Thymus (tissue), 11 donors: ENCODE measurements around the gene PPIC. TPM values are rescaled to one million over a fixed set of nuclear protein-coding genes. Genes with fewer than 3 reads are reported as not detected.

Experiments
- DNase-seq, 9 donors: peaks; one replicate each; pipeline ENCODE4 v3.0.0-alpha.2; 2013; ENCODE audit warnings: low spot score in 9 of 9, low read depth in 6 of 9, missing footprints in 1 of 9
- H3K27ac ChIP-seq, 2 donors: one replicate each; pipeline ENCODE4 v1.5.1; 2013; ENCODE audit warnings: control low read depth in 1 of 2, low read depth in 1 of 2, low read length in 1 of 2, mild to moderate bottlenecking in 1 of 2, moderate library complexity in 1 of 2
- H3K27me3 ChIP-seq, 2 donors: one replicate each; pipeline ENCODE4 v1.5.1; 2013; ENCODE audit warnings: low read length in 1 of 2; ENCODE audit not compliant: control insufficient read depth in 2 of 2, insufficient read depth in 1 of 2
- H3K36me3 ChIP-seq, 2 donors: one replicate each; pipeline ENCODE4 v1.5.1; 2013; ENCODE audit warnings: low read length in 1 of 2, mild to moderate bottlenecking in 1 of 2, moderate library complexity in 1 of 2; ENCODE audit not compliant: control insufficient read depth in 2 of 2, insufficient read depth in 2 of 2
- H3K4me1 ChIP-seq, 2 donors: one replicate each; pipeline ENCODE4 v1.5.1; 2013; ENCODE audit warnings: low read length in 2 of 2; ENCODE audit not compliant: control insufficient read depth in 2 of 2, insufficient read depth in 2 of 2
- H3K4me3 ChIP-seq, 2 donors: one replicate each; pipeline ENCODE4 v1.5.1; 2013; ENCODE audit warnings: low read length in 2 of 2, control low read depth in 1 of 2, mild to moderate bottlenecking in 1 of 2
- H3K9me3 ChIP-seq, 2 donors: one replicate each; pipeline ENCODE4 v1.5.1; 2013; ENCODE audit warnings: low read length in 1 of 2, mild to moderate bottlenecking in 1 of 2; ENCODE audit not compliant: control insufficient read depth in 2 of 2, insufficient read depth in 1 of 2
- WGBS: extraction: QIAGEN DNeasy Blood & Tissue Kit; methylation state at CpG from one replicate; pipeline ENCODE4 v1.1.7; 2013; 5-methylcytosine and 5-hydroxymethylcytosine counted together
- polyA plus RNA-seq: library from polyadenylated mRNA; stranded (reverse); fragments of 200-250 nt; gene quantifications from one replicate; pipeline ENCODE4 v1.2.3, GENCODE V29; 2013
- total RNA-seq: library from RNA; stranded (reverse); fragments of 120-200 nt; gene quantifications from one replicate; pipeline ENCODE4 v1.2.4, GENCODE V29; 2013
- donor health status: healthy.

Gene PPIC
- total and polyA plus RNA-seq, 2 donors, result 4.2 to 17.8 TPM

- no peaks in the 10 kb centered on the region for H3K36me3 ChIP-seq
- WGBS, result 50% methylated on average over 10 of the region's 10 CpGs
- H3K27me3 ChIP-seq, result no peaks in the 10 kb centered on the region
- H3K9me3 ChIP-seq, result no peaks in the 10 kb centered on the region
- no peaks in the 10 kb centered on the region for H3K4me1 ChIP-seq
- peak in 6 of 9 donors; percentile 2 to 35 (median 12) for DNase-seq
- no peak overlapping the region for H3K27ac ChIP-seq
- no peak overlapping the region for H3K4me3 ChIP-seq
These were observed 36.5 kb downstream of the PPIC start for GRCh38 chr5:122999947-123000563.

- Histone ChIP-seq H3K4me3 (no peak overlapping the region), H3K27me3 (no peaks in the 10 kb centered on the region), H3K27ac (no peak overlapping the region), H3K36me3 (no peaks in the 10 kb centered on the region), H3K4me1 (no peaks in the 10 kb centered on the region), H3K9me3 (no peaks in the 10 kb centered on the region)
- no peak for DNase-seq
- WGBS, result 74% methylated on average over 7 of the region's 7 CpGs
These were observed 39.2 kb downstream of the PPIC start for GRCh38 chr5:122997294-122997693.

- Histone ChIP-seq H3K27ac (no peak overlapping the region), H3K27me3 (no peaks in the 10 kb centered on the region), H3K4me1 (no peaks in the 10 kb centered on the region), H3K4me3 (no peak overlapping the region), H3K9me3 (no peaks in the 10 kb centered on the region), H3K36me3 (no peaks in the 10 kb centered on the region)
- WGBS, result 96% methylated on average over 3 of the region's 3 CpGs
- DNase-seq, result no peak
These were observed 40.4 kb downstream of the PPIC start for GRCh38 chr5:122996091-122996490.

- Histone ChIP-seq H3K9me3 (no peaks in the 10 kb centered on the region), H3K4me3 (no peak overlapping the region), H3K27ac (no peak overlapping the region), H3K36me3 (no peaks in the 10 kb centered on the region), H3K27me3 (no peaks in the 10 kb centered on the region), H3K4me1 (no peaks in the 10 kb centered on the region)
- 95% methylated on average over 2 of the region's 2 CpGs for WGBS
- DNase-seq, result no peak
These were observed 50.4 kb downstream of the PPIC start for GRCh38 chr5:122985954-122986721.

- no peak overlapping the region for H3K4me3 ChIP-seq
- H3K4me1 ChIP-seq, result no peaks in the 10 kb centered on the region
- H3K36me3 ChIP-seq, result no peaks in the 10 kb centered on the region
- H3K27ac ChIP-seq, result no peak overlapping the region
- DNase-seq, result no peak
- no peaks in the 10 kb centered on the region for H3K27me3 ChIP-seq
- no peaks in the 10 kb centered on the region for H3K9me3 ChIP-seq
- 95% methylated on average over 4 of the region's 4 CpGs for WGBS
These were observed 51.4 kb downstream of the PPIC start for GRCh38 chr5:122985006-122985700.

GRCh38 chr5:122984425-122984824, 52.1 kb downstream of the PPIC start:
- Histone ChIP-seq H3K27ac (no peak overlapping the region), H3K4me3 (no peak overlapping the region), H3K27me3 (no peaks in the 10 kb centered on the region), H3K36me3 (no peaks in the 10 kb centered on the region), H3K9me3 (no peaks in the 10 kb centered on the region), H3K4me1 (no peaks in the 10 kb centered on the region)
- WGBS, result 92% methylated on average over 3 of the region's 3 CpGs
- no peak for DNase-seq

GRCh38 chr5:122982376-122982775, 54.1 kb downstream of the PPIC start:
- Histone ChIP-seq H3K4me1 (no peaks in the 10 kb centered on the region), H3K27me3 (no peaks in the 10 kb centered on the region), H3K9me3 (no peaks in the 10 kb centered on the region), H3K4me3 (no peak overlapping the region), H3K36me3 (no peaks in the 10 kb centered on the region), H3K27ac (no peak overlapping the region)
- WGBS, result 52% methylated on average over 1 of the region's 1 CpG
- no peak for DNase-seq

- Histone ChIP-seq H3K27me3 (no peaks in the 10 kb centered on the region), H3K27ac (no peak overlapping the region), H3K4me1 (no peaks in the 10 kb centered on the region), H3K36me3 (no peaks in the 10 kb centered on the region), H3K9me3 (no peaks in the 10 kb centered on the region), H3K4me3 (no peak overlapping the region)
- no peak for DNase-seq
- WGBS, result 65% methylated on average over 2 of the region's 2 CpGs
These were observed 54.7 kb downstream of the PPIC start for GRCh38 chr5:122981846-122982245.

- WGBS, result 99% methylated on average over 5 of the region's 5 CpGs
- Histone ChIP-seq H3K36me3 (no peaks in the 10 kb centered on the region), H3K4me1 (no peaks in the 10 kb centered on the region), H3K4me3 (no peak overlapping the region), H3K27ac (no peak overlapping the region), H3K27me3 (no peaks in the 10 kb centered on the region), H3K9me3 (no peaks in the 10 kb centered on the region)
- DNase-seq, result no peak
These were observed 57.8 kb downstream of the PPIC start for GRCh38 chr5:122978644-122979297.
